ENCODE results near the gene HOXA10. TPM values are rescaled to one million over a fixed set of nuclear protein-coding genes. Genes with fewer than 3 reads are reported as not detected.

HOXA10 gene
- total RNA-seq, 1 experiment from 2014 or later = not detected

DNA sequence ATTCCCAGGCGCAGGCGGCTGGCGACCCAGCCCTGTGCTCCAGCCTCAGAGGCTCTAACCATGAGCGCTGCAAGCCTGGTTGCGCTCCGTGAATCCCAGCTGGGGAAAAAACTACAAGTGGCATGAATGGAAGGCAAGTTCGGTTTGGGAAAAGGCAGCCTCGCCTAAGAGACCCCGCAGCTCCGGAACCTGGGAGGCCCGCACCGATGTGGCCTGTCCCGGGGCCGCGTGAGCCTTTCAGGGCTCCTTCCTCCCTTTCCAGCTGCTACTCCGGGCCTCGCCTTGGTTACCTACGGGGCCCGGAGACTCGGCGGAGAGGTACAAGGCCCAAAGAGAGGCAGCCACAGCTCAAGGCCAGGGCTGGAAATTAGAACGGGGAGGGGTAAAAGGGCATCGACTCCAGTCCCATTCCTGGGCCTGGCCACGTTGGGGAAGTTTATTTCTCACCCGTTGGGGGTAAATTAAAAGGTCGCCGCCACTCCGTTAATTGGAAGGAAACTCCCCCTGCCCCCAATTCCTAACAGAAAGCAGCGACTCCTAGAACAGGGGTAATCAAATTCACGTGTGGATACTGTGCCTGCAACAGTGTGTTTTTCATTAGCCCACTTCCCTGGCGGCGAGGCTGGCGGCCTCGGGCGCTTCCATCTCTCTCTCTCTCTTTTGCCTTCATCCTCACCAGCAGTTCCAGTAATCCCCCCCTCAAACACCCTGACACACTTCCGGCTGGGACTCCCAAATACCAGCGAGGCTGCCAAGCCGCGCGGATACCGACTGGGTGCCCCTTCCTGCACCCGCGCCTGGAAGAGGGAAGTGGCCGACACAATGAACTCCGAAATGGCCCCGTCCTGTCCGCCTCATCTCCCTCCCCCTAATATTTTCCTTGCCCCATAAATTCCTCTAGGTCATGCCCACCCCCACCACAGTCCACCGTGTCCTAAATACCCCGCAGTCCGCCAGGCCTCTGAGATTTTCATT lies 7.3 kb downstream of the HOXA10 start:
- no peak overlapping the region for H3K23ac ChIP-seq (ENCODE audit: insufficient read length, low read depth, low read length)
- no peaks in the 10 kb centered on the region for H3K23me2 ChIP-seq (ENCODE audit: insufficient read length, low read depth, low read length, poor library complexity, severe bottlenecking)
- no peak overlapping the region for H3K18ac ChIP-seq (ENCODE audit: insufficient read length, low read depth, low read length)
- no peak overlapping the region for H3T11ph ChIP-seq (ENCODE audit: low read length)
- H3K79me1 ChIP-seq (ENCODE audit: insufficient read depth, low read depth, low read length, poor library complexity, severe bottlenecking) = no peaks in the 10 kb centered on the region
- H4K20me1 ChIP-seq (ENCODE audit: control insufficient read depth, insufficient read depth, insufficient read length) = no peaks in the 10 kb centered on the region
- no peak overlapping the region for H3K4me3 Mint-ChIP-seq
- H4K91ac ChIP-seq (ENCODE audit: insufficient read length, low read depth, low read length) = no peak overlapping the region
- no CpG with 5 or more reads among the region's 50 CpGs for WGBS (ENCODE audit: extremely low coverage, insufficient read length, low lambda C conversion rate)
- H4K8ac ChIP-seq (replicated peaks; ENCODE audit: insufficient read length, low read depth, low read length) = no peak overlapping the region
- H2BK15ac ChIP-seq (ENCODE audit: low read depth, low read length) = no peak overlapping the region
- no peak overlapping the region for H3K9ac ChIP-seq (ENCODE audit: extremely low read depth, insufficient read length, low read length)
- H3K36me3 Mint-ChIP-seq (ENCODE audit: insufficient read depth in 1 of 3, low read depth in 3 of 3) = no peaks in the 10 kb centered on the region; a peak in 1 of 7 replicates
- no peak overlapping the region for H3K56ac ChIP-seq (ENCODE audit: insufficient read length, low read depth, low read length)
- H3K27me3 ChIP-seq (ENCODE audit: insufficient read depth, low read length) = peaks cover 98% of the 10 kb centered on the region
- TF ChIP-seq CTCF (conservative IDR thresholded peaks at IDR 0.05) = no peak
- peaks cover 0 to 15% of the 10 kb centered on the region in 2 experiments; a peak in 3 of 4 replicates for H3K4me1 Mint-ChIP-seq
- H2AK5ac ChIP-seq (ENCODE audit: insufficient read length, low read length) = no peak overlapping the region
- H3K4ac ChIP-seq (ENCODE audit: low read depth, low read length) = no peak overlapping the region
- H2BK5ac ChIP-seq (ENCODE audit: insufficient read length, low read length) = no peak overlapping the region
- no peak overlapping the region for H3K14ac ChIP-seq (ENCODE audit: insufficient read depth, low read length)
- no peaks in the 10 kb centered on the region for H3K9me3 ChIP-seq (ENCODE audit: control insufficient read depth, low read depth, low read length)
- no peak overlapping the region for H3K27ac ChIP-seq (ENCODE audit: insufficient read length, low read depth, low read length)
- H2AFZ ChIP-seq (ENCODE audit: low read length) = no peak overlapping the region
- H3K4me1 ChIP-seq (ENCODE audit: insufficient read depth, low read length) = no peaks in the 10 kb centered on the region
- H2BK120ac ChIP-seq (ENCODE audit: low read depth, low read length, poor library complexity, severe bottlenecking) = no peak overlapping the region
- no peaks in the 10 kb centered on the region for H3K79me2 ChIP-seq (ENCODE audit: insufficient read depth, low read length)
- peaks cover 100% of the 10 kb centered on the region for H3K27me3 Mint-ChIP-seq (ENCODE audit: low read depth)
- no peak for DNase-seq
- no peak overlapping the region for H3K27ac Mint-ChIP-seq
- no peak overlapping the region for H3K4me2 ChIP-seq (ENCODE audit: insufficient read depth, insufficient read length, low read length)
- H2BK20ac ChIP-seq (ENCODE audit: low read depth, low read length, poor library complexity, severe bottlenecking) = no peak overlapping the region
- no peak overlapping the region for H2BK12ac ChIP-seq (ENCODE audit: insufficient read length, low read depth, low read length)
- H3K9me3 Mint-ChIP-seq = peaks cover 5 to 21% of the 10 kb centered on the region in 2 experiments
- no peak overlapping the region for H4K5ac ChIP-seq (ENCODE audit: insufficient read length, low read depth, low read length)
